SKM-1 treated with dmso at 0.1 percent for 144 hours (cell line): Measurements from ENCODE around the gene SMARCD1.

Experiments
- DNase-seq: peaks from one replicate; lab custom pipeline; 2025; ENCODE audit not compliant: unreplicated experiment; lab: John Stamatoyannopoulos, UW

Gene SMARCD1

GRCh38 chr12:50084775-50085614, at the start of gene SMARCD1:
TSS of gene SMARCD1 (plus strand) at chr12:50085342. CDS start at chr12:50085370, 28 bp downstream.
- peak; percentile 68 for DNase-seq

GRCh38 chr12:50038336-50038735, 46.8 kb upstream of the SMARCD1 start:
- DNase-seq, result peak; percentile 19

- DNase-seq, result peak; percentile 8
Observed at GRCh38 chr12:50039151-50039835, 45.8 kb upstream of the SMARCD1 start.

- DNase-seq, result no peak
Observed at GRCh38 chr12:50040657-50041056, 44.5 kb upstream of the SMARCD1 start.

- no peak for DNase-seq
Observed at GRCh38 chr12:50041062-50041860, 43.9 kb upstream of the SMARCD1 start.

- no peak for DNase-seq
Observed at GRCh38 chr12:50041962-50042361, 43.2 kb upstream of the SMARCD1 start.

GRCh38 chr12:50042693-50043092, 42.4 kb upstream of the SMARCD1 start:
- DNase-seq, result no peak

GRCh38 chr12:50043308-50043707, 41.8 kb upstream of the SMARCD1 start:
- DNase-seq, result no peak

GRCh38 chr12:50043854-50044253, 41.3 kb upstream of the SMARCD1 start:
- no peak for DNase-seq

GRCh38 chr12:50047693-50048250, 37.4 kb upstream of the SMARCD1 start:
- DNase-seq, result no peak

- DNase-seq, result no peak
Observed at GRCh38 chr12:50049254-50050118, 35.7 kb upstream of the SMARCD1 start.

GRCh38 chr12:50050119-50050385, 35.1 kb upstream of the SMARCD1 start:
- DNase-seq, result no peak

- peak; percentile 21 for DNase-seq
Observed at GRCh38 chr12:50050410-50051098, 34.6 kb upstream of the SMARCD1 start.

GRCh38 chr12:50051101-50051806, 33.9 kb upstream of the SMARCD1 start:
- DNase-seq, result no peak

- no peak for DNase-seq
Observed at GRCh38 chr12:50052544-50052943, 32.6 kb upstream of the SMARCD1 start.

GRCh38 chr12:50052964-50053363, 32.2 kb upstream of the SMARCD1 start:
- no peak for DNase-seq

- no peak for DNase-seq
Observed at GRCh38 chr12:50053583-50053982, 31.6 kb upstream of the SMARCD1 start.

GRCh38 chr12:50055831-50056638, 29.1 kb upstream of the SMARCD1 start:
- DNase-seq, result no peak

GRCh38 chr12:50056639-50056976, 28.5 kb upstream of the SMARCD1 start:
- DNase-seq, result no peak
